Measurements from ENCODE around the gene MYO9B.
"Not testable (repeated sequence)": the region's sequence is repeated elsewhere in the genome, so short reads cannot be mapped to it uniquely, and the experiment has no call there.

MYO9B gene

DNA sequence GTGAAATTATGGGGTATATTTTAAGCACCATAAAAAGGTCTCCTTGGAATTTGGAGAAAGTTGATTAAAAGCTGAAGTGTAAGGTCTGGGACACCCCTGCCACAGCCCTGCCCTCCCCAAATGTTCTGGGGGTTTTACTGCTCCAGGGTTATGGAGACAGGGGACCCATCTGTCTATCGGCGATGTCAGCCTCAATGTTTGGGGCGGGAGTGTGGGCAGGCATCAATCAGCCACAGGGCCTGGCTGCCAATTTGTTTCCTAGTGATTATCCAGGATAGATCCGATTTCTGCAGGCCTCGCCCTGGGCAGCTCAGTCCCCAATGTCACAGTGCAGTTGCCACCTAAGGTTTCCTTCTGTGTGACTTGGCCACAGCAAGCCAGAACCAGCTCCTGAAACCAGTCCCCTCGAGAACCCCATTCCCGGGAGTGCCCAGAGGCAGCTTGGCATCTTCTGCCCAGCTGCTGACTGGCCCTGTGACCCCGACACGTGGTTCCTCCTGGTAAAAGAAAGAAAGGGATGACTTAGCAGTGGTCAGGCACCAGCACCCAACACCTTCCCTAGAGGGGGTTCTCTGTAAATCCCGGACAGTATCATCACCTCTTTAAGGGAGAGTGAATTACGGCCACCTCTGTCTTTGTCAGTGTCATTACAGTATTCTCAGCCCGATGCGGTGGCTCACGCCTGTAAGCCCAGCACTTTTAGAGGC is 41.6 kb downstream of the MYO9B start:
- no peak for DNase-seq

DNA sequence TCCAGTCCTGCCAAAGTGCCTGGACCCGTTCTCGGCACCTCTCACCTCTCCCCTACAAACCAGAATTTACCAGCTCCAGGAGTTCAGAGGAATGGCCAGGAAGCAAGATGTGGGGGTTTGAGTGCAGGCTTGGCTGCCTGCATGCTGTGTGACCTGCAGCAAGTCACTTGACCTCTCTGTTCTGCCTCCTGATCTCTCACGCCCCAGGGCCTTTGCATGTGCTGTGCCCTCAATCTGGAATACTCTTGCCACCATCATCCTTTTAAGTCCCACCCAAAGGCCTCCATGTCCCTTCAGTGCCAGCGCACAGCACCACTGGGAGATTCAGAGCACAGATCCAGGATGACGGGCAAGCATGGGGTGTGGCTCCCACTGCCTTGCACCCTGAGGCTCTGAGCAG is 43.4 kb downstream of the MYO9B start:
- no peak for DNase-seq

DNA sequence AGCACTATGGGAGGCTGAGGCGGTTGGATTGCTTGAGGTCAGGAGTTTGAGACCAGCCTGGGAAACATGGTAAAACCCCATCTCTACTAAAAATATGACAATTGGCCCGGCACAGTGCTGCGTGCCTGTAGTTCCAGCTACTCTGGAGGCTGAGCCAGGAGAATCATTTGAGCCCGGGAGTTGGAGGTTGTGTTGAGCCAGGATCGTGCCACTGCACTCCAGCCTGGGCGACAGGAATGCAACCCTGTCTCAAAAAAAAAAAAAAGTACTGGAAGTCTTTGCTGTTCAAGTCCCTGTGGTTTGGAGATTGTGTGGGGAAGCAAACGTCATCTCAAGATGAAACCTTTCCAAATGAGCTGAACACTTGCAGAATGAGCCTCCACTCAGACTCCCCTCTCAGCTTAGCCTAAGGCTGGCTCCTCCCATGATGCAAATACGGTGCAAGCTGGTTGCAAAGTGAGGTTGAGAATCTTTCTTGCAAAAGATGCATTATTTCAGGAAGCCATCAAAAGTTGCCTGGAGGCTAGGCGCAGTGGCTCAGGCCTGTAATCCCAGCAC is 46.2 kb downstream of the MYO9B start:
- DNase-seq = no peak

DNA sequence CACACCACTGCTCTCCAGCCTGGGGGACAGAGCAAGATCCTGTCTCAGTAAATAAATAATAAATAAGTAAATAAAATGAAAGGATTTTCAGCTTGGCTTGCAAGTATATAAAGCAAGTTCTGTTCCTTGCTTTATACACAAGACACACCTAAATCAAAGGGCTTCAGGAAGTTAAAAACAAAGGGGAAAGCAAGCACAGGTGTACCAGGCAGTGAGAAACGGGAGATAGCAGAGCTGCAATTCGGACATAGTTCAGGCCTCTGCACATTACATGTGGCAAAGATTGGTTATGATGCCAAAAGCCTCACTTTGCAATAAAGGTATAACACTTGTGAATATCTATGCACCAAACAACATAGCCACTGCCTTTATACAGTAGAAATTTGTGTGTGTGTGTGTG is 47.5 kb downstream of the MYO9B start:
- no peak for DNase-seq

DNA sequence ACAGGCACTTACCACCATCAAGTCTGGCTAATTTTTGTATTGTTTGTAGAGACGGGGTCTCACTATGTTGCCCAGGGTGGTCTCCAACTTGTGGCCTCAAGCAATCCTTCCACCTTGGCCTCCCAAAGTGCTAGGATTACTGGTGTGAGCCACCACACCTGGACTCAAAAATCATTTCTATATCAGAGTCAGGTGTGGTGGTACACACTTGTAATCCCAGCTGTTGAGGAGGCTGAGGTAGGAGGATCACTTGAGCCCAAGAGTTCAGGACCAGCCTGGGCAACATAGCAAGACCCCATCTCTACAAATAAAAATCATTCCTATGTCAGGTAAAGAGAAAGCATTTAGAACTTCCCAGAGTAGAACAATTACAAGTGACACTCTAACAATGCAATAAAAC is 48.4 kb downstream of the MYO9B start:
- DNase-seq = no peak

DNA sequence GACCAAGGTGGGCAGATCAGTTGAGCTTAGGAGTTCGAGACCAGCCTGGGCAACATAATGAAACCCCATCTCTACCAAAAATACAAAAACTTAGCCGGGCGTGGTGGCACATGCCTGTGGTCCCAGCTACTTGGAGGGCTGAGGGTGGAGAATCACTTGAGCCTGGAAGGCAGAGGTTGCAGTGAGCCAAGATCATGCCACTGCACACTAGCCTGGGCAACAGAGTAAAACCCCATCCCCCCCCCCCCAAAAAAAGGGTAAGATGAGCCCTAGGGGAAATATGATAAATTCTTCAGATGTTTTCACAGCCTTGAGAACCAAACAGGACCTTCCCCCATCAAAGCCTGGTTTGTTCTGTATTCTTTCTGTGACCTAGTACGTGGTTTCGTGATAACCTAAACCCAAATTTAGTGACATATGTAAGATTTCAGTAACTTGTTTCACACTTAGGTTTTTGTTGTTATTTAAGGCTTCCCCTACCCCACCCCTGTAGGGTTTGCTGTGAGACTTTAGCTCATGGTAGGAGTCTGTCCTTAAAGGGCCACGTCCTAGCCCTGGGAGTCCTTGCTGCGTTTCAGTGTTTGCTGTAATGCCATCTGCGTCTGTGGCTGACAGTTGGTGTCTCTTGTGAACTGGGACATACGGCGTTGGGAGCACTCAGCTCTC is 49.6 kb downstream of the MYO9B start:
- DNase-seq = peak; percentile 77

DNA sequence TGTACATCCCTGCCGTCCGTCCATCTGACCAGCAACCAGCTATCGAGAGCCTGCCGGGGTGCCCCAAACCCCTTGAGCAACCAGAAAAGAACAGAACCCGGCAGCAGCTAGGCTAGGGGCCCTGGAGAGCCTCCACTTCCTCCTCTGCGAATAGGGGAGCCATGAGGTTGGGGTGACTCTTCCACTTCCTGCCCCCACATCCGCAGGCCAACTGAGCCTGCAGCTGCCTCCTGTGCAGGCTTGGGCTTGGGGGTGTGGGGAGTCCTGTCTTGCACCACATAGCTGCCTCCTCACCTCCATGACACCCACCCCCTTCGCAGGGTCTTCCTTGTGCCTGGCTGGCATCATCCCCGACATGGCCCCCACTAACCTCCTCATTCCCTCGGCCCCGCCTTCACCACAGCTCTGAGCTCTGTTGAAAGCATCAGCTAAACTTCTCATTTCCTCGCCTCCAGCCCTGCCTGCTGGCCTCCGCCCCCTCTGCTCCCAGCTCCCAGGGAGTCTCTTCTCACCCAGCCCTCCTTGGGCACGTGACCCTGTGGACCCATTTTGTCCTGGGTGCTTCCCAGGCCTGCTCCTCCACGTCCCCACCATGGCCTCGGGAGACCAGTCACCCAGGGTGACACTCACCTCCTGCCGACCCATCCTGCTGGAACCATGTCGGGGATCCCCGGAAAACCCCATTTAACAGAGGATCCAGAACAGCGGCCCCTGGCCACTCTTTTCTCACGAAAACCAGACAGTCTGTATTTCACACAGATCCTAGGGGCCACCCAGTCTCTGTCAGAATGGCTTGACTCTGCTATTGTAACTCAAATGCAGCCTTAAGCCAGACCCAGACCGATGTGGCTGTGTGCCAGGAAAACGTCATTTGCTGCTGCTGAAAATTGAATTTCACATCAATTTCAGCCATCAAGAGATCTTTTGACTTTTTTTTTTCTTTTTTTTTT is 50.4 kb downstream of the MYO9B start:
- DNase-seq = peak; percentile 85

DNA sequence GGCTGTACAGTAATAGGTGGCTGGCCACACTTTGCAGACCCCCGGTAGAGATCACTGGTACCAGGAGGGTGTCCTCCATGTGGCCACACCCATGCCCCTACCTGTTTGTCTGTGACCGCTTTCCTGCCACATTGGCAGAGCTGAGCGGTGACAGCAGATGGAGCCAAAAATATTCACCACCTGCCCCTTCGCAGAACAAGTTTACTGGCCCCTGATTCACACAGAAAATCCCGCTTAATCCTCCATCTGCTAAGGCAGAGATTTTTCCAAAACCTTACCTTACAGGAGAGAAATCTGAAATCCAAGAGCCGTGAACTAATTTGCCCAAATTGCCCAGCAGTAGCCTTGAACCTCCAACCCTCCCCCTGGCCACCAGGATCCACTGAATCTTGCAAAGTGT is 52.1 kb downstream of the MYO9B start:
- DNase-seq = no peak

DNA sequence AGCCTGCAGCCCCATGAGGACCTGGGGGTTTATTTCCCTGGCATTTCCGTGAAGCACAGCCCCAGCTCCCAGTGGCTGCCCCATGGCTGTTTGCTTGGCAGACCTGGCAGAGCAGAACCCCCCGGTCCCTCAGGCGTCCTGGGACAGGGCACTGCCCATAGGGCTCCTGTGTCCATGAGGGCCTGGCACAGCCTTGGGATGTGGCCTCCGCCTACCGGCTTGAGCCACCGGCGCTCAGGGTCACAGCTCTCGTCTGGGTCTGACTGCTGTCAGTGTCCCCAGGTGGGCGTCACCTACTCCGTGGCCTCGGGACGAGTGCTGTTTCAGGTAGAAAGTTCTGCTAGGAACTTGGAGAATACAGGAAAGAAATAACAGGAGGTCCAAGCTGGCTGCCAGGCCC is 52.8 kb downstream of the MYO9B start:
- no peak for DNase-seq

DNA sequence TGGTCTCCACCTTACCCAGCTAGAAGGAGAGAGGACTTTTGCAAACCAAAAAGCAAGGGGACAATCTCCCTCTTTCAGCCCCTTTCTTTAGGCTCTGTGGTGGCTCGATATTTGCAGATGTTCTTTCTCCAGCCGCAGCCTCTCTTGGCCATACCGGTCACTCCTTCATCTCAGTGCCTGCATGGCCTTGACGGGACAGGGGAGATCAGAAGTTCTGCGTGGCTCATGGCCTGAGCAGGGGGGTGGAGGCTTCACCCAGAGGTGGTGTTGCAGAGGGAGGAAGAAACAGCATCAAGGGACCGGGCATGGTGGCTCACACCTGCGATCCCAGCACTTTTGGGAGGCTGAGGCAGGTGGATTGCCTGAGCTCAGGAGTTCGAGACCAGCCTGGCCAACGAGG is 53.2 kb downstream of the MYO9B start:
- DNase-seq = no peak

DNA sequence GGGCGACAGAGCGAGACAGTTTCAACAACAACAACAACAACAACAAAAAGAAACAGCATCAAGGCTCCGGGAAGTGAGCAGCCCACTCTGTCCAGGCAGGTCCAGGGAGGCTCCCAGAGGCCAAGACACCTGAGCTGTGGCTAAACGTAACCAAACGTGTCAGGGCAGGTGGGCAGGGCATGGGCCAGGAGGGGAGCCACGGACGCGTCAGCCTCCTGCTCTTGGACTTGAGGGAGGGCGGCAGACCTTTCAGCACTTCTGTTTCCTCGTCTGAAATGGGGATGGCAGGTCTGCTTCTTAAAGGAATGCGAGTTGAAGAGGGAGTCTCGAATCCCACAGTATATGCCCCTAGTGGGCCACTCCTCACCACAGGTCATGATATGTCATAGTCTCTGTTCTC is 53.8 kb downstream of the MYO9B start:
- no peak for DNase-seq

DNA sequence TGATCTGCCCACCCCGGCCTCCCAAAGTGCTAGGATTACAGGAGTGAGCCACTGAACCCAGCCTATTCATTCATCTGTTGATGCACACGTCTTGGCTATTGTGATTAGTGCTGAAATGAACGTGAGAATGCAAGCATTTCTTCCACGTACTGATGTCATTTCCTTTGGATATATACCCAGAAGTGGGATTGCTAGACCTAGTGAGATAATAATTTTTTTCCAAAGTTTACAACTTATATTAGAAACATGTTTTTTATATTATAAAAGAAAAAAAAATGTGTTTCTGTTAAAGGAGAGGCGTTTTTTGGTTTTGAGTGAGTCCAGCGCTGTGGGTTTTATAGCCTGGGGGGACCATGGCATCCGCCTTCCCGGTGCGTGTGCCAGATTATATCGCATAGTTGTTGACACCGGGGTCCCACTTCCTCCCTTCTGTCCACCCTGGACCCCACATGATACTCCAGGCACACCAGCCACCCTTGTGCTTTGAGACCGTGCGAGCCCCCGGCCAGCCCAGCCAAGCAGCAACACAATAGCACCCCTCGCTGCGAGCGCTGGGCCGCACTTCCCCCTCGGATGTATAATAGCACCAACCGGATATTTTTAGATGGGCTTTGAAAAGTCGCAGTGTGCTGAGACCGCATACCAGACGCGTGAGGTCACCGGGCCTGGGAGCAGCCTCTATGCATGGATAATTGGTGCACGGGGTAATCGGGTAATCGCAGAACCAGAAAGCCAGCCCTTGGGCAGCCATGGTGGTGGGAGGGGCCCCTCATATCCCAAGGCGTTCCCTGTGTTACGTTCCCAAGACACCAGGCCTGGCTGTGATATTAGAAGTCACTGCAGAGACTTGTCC is 59.6 kb downstream of the MYO9B start:
- DNase-seq = no peak

DNA sequence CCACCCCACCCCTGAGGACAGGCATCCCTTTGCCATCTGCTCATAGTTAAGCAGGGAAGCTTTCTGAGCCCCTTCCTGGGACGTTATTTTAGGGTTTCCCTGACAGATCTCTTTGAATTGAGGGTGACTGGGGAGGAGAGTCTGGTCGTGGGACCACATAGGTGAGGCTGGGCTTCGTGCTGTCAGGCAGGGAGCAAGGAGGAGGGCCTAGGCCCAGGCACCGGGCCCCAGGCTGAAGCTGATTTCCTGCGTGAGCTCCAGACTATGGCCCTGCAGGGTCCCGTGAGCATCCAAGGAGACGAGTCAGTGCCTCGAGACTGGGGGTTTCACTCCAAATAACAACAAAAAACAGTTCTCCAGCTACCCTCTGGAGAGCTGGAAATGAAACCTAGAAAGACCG is 60.4 kb downstream of the MYO9B start:
- no peak for DNase-seq

DNA sequence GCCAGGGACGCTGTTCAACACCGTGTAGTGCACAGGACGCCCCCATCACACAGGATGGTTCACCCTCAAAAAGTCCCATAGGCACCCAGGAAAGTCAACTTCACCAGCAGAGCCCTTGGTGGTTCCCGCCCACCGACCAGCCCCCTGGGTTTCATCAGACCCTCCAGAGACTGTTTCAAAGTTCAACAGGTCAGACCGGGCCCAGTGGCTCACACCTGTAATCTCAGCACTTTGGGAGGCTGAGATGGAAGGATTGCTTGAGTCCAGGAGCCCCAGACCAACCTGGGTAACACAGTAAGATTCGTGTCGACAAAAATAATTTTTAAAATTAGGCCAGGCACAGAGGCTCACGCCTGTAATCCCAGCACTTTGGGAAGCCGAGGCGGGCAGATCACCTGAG is 61.0 kb downstream of the MYO9B start:
- DNase-seq = no peak

DNA sequence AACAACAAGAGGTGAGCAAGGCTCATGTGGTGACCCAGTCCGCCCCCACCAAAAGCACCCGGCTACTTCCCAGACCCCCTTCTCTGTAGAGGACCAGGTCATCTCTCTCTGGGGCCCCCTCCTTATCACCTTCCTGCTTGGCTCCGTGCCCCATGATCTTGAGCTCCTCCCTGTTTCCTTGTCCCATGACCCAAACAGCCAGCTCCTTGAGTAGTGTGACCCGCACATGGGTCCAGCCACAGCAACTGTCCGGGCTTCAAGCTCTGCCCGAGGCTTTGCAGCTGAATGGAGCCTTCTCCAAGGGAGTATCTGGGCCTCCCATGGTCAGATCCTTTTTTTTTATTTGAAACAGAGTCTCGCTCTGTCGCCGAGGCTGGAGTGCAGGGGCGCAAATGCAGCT is 61.8 kb downstream of the MYO9B start:
- DNase-seq = no peak

DNA sequence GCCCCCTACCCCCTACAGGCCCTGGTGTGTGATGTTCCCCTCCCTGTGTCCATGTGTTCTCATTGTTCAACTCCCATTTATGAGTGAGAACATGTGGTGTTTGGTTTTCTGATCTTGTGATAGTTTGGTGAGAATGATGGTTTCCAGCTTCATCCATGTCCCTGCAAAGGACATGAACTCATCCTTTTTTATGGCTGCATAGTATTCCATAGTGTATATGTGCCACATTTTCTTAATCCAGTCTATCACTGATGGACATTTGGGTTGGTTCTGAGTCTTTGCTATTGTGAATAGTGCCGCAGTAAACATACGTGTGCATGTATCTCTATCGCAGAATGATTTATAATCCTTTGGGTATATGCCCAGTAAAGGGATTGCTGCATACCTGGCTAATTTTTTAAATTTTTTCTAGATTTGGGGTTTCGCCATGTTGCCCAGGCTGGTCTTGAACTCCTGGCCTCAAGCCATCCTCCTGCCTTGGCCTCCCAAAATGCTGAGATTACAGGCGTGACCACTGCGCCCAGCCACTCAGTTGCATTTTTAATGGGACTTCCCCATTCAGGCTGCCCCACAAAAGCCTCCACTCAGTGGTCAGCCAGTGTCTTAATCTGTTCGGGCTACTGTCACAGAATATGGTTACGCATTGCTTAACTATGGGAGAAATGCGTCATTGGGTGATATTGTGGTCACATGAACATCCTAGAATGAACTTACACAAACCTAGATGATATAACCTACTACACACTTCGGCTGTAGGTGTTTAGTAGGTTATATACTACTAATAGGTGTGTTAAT is 62.7 kb downstream of the MYO9B start:
- not testable (repeated sequence) for DNase-seq

DNA sequence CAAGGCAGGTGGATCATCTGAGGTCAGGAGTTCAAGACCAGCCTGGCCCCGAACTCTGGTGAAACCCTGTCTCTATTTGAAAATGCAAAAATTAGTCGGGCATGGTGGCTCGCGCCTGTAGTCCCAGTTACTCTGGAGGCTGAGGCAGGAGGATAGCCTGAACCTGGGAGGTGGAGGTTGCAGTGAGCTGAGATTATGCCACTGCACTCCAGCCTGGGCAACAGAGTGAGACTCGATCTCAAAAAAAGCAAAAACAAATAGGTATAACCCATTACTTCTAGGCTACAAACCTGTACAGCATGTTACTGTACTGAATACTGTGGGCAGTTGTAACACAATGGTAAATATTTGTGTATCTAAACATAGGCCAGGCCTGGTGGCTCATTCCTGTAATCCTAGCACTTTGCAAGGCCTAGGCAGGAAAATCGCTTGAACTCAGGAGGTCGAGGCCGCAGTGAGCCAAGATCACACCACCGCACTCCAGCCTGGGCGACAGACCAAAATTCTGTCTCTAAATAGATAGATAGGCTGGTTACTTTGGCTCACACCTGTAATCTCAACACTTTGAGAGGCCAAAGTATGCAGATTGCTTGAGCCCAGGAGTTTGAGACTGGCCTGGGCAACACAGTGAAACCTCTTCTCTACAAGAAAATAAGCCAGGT is 63.5 kb downstream of the MYO9B start:
- no peak for DNase-seq

DNA sequence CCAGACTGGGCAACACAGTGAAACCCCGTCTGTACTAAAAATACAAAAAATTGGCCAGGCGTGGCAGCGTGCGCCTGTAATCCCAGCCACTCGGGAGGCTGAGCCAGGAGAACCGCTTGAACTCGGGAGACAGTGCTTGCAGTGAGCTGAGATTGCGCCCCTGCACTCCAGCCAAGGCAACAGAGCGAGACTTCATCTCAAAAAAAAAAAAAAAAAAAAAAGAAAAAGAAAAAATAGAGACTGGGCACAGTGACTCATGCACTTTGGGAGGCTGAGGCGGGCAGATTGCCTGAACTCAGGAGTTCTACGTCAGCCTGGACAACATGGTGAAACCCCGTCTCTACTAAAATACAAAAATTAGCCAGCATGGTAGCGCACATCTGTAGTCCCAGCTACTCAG is 69.2 kb downstream of the MYO9B start:
- DNase-seq = not testable (repeated sequence)

DNA sequence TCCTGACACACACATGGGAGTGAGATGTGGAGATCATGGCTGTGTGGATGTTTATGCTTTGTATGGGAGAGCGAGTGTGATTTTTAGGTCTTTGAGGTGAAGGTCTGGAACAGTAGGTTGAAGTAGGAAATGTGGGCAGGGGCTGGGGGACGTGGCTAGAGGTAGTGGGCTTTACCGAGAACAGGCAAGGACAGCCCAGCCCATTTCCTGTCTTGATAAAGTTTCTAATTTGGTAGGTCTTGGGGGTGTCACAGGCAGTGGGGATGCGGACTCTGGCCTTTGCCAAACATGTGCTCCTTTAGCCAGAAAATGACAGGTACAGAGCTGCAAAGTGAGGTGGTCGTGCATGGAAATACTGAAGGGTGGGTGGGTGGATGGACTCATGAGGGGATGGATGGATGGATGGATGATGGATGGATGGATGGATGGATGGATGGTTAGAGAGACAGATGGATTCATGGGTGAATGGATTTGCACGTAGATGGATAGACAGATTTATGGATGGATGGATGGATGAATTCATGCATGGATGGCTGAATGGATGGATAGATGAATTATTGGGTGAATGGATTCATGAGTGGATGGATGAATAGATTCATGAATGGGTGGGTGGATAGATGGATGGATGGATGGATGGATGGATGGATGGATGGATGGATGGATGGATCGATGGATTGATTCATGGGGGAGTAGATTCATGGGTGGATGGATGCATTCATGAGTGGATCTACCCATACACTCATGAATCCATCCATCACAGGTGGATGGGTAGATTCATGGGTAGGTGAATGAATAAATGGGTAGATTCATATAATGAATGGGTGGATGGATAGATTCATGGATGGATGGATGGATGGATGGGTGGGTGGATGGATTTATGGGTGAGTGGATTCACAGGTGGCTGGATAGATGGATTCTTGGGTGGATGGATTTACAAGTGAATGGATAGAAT is 70.2 kb downstream of the MYO9B start:
- DNase-seq = no peak

DNA sequence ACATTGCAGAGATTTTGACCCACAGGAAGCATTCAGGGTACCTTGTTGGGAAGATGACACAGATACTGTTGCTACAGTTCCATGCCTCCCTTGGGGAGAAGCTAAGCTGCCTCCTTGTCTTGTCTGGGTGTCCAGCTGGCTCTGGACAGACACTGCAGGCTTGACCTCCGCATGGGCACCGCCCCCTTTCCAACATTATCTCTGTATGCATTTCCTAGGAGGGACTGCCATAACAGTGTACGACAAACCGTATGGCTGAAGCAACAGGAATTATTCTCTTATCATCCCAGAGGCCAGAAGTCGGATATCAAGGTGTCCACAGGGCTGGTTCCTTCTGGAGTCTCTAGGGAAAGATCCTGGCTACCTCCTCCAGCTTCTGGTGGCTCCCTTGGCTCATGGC is 72.6 kb downstream of the MYO9B start:
- DNase-seq = no peak
